Stomach (tissue), 4 donors: Measurements from ENCODE around the gene MMRN1.

Experiments used
- EP300 ChIP-seq: sonication (generic); formaldehyde crosslinking; IDR thresholded peaks from one replicate; pipeline ENCODE4 v1.6.1; 2017; ENCODE audit warnings: antibody characterized with exemption
- POLR2A ChIP-seq, 4 donors: fragments of 450-650 bp; IDR thresholded peaks; one replicate each; pipeline ENCODE4 v1.6.1; 2016; ENCODE audit warnings: antibody characterized with exemption in 4 of 4, control low read depth in 2 of 4, mild to moderate bottlenecking in 1 of 4, moderate library complexity in 1 of 4
- TF ChIP-seq, protein P1 (sequence below), 7 experiments: fragments of 450-650 bp in 4 of 7; fragments of 200-600 bp in 3 of 7; sonication (generic) in 3 of 7; IDR thresholded peaks; one replicate each; pipeline ENCODE4 v1.5.1; 2016 to 2019; ENCODE audit warnings: antibody characterized with exemption in 7 of 7, control low read depth in 2 of 7, mild to moderate bottlenecking in 1 of 7

DNA sequence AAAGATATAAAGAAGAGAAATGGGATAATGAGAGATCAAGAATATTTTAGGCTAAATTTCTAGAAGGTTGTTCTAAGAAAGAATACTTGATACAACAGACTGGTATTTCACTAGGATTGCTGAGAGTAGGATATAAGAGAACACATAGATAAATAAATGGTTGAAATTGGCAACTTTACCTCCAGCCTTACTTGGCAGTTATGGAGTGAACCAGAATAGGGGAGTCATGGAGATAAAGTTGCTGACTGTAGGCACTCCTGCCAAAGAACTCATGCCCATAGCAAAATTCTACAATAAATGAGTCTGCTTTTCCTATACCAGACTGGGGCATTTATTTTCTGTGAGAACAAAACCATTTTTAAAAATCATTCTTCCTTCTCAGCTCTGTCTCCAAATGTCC lies 26.4 kb upstream of the MMRN1 start:
- TF ChIP-seq, protein P1, sequence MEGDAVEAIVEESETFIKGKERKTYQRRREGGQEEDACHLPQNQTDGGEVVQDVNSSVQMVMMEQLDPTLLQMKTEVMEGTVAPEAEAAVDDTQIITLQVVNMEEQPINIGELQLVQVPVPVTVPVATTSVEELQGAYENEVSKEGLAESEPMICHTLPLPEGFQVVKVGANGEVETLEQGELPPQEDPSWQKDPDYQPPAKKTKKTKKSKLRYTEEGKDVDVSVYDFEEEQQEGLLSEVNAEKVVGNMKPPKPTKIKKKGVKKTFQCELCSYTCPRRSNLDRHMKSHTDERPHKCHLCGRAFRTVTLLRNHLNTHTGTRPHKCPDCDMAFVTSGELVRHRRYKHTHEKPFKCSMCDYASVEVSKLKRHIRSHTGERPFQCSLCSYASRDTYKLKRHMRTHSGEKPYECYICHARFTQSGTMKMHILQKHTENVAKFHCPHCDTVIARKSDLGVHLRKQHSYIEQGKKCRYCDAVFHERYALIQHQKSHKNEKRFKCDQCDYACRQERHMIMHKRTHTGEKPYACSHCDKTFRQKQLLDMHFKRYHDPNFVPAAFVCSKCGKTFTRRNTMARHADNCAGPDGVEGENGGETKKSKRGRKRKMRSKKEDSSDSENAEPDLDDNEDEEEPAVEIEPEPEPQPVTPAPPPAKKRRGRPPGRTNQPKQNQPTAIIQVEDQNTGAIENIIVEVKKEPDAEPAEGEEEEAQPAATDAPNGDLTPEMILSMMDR (IDR thresholded peaks at IDR 0.05), result no peak
- TF ChIP-seq POLR2A (IDR thresholded peaks at IDR 0.05) (no peak), EP300 (no peak)
